ENCODE data around the gene HPGDS. TPM values are rescaled to one million over a fixed set of nuclear protein-coding genes. Genes with fewer than 3 reads are reported as not detected.

Gene HPGDS
- total and polyA plus RNA-seq, 2 donors from 2014 or later: 1.9 to 7.4 TPM

- Histone ChIP-seq H3K9me3 (ENCODE audit: control insufficient read depth in 2 of 3, insufficient read depth in 1 of 3, low read length in 3 of 3) (no peaks in the 10 kb centered on the region), H3K4me1 (ENCODE audit: control insufficient read depth in 2 of 3, insufficient read depth in 2 of 3, low read depth in 1 of 3, low read length in 3 of 3) (no peaks in the 10 kb centered on the region), H3K27me3 (ENCODE audit: control insufficient read depth, insufficient read depth, low read length) (no peaks in the 10 kb centered on the region), H3K9ac (ENCODE audit: low read length in 3 of 3) (no peak overlapping the region), H3K4me3 (ENCODE audit: low read length in 3 of 3) (no peak overlapping the region), H3K27ac (ENCODE audit: low read depth in 2 of 2, low read length in 2 of 2) (no peak overlapping the region), H3K36me3 (ENCODE audit: control insufficient read depth in 2 of 3, insufficient read depth in 3 of 3, low read length in 3 of 3) (no peaks in the 10 kb centered on the region)
- no peak for DNase-seq
- no peak for TF ChIP-seq CTCF (IDR thresholded peaks at IDR 0.05; ENCODE audit: borderline replicate concordance, extremely low read depth, insufficient read depth)
- FAIRE-seq: no peak
- intact Hi-C loops (cut with DNase I): no loop called here
These were observed 25.8 kb upstream of the HPGDS start for GRCh38 chr4:94368459-94368858.

- intact Hi-C loops (cut with DNase I): no loop called here
- no peaks in the 10 kb centered on the region for H3K36me3 ChIP-seq (ENCODE audit: control insufficient read depth in 2 of 3, insufficient read depth in 3 of 3, low read length in 3 of 3)
- no peak overlapping the region for H3K4me3 ChIP-seq (ENCODE audit: low read length in 3 of 3)
- FAIRE-seq (no peak), DNase-seq (no peak)
- no peak for TF ChIP-seq CTCF (IDR thresholded peaks at IDR 0.05; ENCODE audit: borderline replicate concordance, extremely low read depth, insufficient read depth)
- H3K9me3 ChIP-seq (ENCODE audit: control insufficient read depth in 2 of 3, insufficient read depth in 1 of 3, low read length in 3 of 3): no peaks in the 10 kb centered on the region
- H3K27me3 ChIP-seq (ENCODE audit: control insufficient read depth, insufficient read depth, low read length): no peaks in the 10 kb centered on the region
- no peak overlapping the region for H3K27ac ChIP-seq (ENCODE audit: low read depth in 2 of 2, low read length in 2 of 2)
- no peak overlapping the region for H3K9ac ChIP-seq (ENCODE audit: low read length in 3 of 3)
- no peaks in the 10 kb centered on the region for H3K4me1 ChIP-seq (ENCODE audit: control insufficient read depth in 2 of 3, insufficient read depth in 2 of 3, low read depth in 1 of 3, low read length in 3 of 3)
These were observed 22.7 kb upstream of the HPGDS start for GRCh38 chr4:94365304-94365703.

GRCh38 chr4:94364527-94364926 is 21.9 kb upstream of the HPGDS start:
- Histone ChIP-seq H3K36me3 (ENCODE audit: control insufficient read depth in 2 of 3, insufficient read depth in 3 of 3, low read length in 3 of 3) (no peaks in the 10 kb centered on the region), H3K4me1 (ENCODE audit: control insufficient read depth in 2 of 3, insufficient read depth in 2 of 3, low read depth in 1 of 3, low read length in 3 of 3) (no peaks in the 10 kb centered on the region), H3K9ac (ENCODE audit: low read length in 3 of 3) (no peak overlapping the region), H3K27me3 (ENCODE audit: control insufficient read depth, insufficient read depth, low read length) (no peaks in the 10 kb centered on the region), H3K27ac (ENCODE audit: low read depth in 2 of 2, low read length in 2 of 2) (no peak overlapping the region), H3K4me3 (ENCODE audit: low read length in 3 of 3) (no peak overlapping the region), H3K9me3 (ENCODE audit: control insufficient read depth in 2 of 3, insufficient read depth in 1 of 3, low read length in 3 of 3) (no peaks in the 10 kb centered on the region)
- FAIRE-seq (no peak), DNase-seq (no peak)
- TF ChIP-seq CTCF (IDR thresholded peaks at IDR 0.05; ENCODE audit: borderline replicate concordance, extremely low read depth, insufficient read depth): no peak
- intact Hi-C loops (cut with DNase I): no loop called here

GRCh38 chr4:94363136-94363655 is 20.6 kb upstream of the HPGDS start:
- H3K36me3 ChIP-seq (ENCODE audit: control insufficient read depth in 2 of 3, insufficient read depth in 3 of 3, low read length in 3 of 3): no peaks in the 10 kb centered on the region
- no peak overlapping the region for H3K9ac ChIP-seq (ENCODE audit: low read length in 3 of 3)
- DNase-seq (no peak), FAIRE-seq (no peak)
- no peak overlapping the region for H3K27ac ChIP-seq (ENCODE audit: low read depth in 2 of 2, low read length in 2 of 2)
- H3K27me3 ChIP-seq (ENCODE audit: control insufficient read depth, insufficient read depth, low read length): no peaks in the 10 kb centered on the region
- H3K4me1 ChIP-seq (ENCODE audit: control insufficient read depth in 2 of 3, insufficient read depth in 2 of 3, low read depth in 1 of 3, low read length in 3 of 3): no peaks in the 10 kb centered on the region
- H3K9me3 ChIP-seq (ENCODE audit: control insufficient read depth in 2 of 3, insufficient read depth in 1 of 3, low read length in 3 of 3): no peaks in the 10 kb centered on the region
- intact Hi-C loops (cut with DNase I): no loop called here
- TF ChIP-seq CTCF (IDR thresholded peaks at IDR 0.05; ENCODE audit: borderline replicate concordance, extremely low read depth, insufficient read depth): no peak
- no peak overlapping the region for H3K4me3 ChIP-seq (ENCODE audit: low read length in 3 of 3)
